NCI-H526 (cell line): Measurements from ENCODE around the gene ITPKB.

Experiments used
- DNase-seq, 2 experiments: peaks; one replicate each; lab custom pipeline; 2025; lab: John Stamatoyannopoulos, UW

Gene ITPKB

DNA sequence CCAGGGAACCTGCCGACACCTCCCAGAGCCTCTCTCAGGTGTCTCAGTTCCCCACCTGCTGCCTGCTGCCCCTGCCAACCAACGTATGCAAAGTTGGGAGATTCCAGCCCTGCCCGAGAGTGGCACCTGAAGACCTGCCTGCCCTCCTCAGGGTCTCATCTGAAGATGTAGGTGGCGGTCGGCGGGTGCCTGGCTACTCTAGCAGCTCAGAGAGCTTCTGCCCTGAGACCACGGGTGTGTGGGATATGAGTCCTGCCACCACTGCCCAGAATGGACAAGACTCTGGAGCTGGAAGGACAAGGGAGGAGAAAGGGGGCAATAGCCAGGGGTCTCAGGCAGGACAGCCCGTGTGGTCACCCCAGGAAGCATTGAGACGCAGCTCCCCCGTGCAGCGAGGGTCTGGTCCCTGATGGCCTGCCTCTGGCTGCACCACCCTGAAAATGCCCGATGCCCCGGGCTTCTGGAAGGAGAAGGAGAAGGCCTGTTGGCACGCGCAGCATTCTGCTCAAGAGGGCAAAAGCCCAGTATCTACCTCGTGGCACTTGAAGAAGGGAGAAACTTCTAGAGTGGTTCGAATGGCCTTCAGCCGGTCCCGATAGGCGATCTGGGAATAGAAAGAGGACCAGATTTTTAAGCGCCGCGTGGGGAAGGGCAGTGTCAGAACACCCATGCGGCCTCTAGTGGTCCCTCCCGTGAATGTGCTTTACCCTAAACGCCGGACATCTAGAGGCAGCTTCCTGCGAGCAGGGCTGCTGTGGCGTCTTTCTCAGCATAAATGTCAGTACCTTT is 101.7 kb downstream of the ITPKB start:
- DNase-seq: peak; percentile 3 to 53

DNA sequence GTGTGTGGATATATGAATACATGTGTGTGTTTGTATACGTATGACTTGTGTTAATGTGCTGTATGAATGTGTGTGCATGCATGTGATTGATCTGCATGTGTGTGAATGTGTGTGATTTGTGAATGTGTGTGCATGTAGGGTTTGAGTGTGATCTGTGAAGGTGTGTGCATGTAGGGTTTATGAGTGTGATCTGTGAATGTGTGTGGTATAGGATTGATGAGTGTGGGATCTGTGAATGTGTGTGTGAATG is 102.3 kb downstream of the ITPKB start:
- DNase-seq: no peak

DNA sequence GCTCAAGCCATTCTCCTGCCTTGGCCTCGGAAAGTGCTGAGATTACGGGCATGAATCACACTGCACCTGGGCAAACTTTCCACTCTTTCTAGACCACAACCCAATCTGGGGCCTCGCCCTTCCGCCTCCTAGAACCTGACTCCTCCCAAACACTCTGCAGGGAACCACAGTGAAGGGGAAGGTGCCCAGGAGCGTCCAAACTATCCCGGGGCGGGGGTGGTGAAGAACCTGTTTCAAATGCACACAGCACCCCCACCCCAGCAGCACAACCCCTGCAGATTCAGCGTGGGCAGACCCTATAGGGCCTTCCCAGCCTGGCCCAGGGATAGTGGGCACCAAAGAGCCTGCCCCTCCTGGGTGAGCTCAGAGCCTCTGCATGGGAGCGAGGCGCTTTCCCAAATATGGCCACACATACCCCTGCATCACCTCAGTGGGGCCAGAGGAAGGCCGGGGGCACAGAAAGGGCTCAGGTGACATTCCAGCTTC is 103.6 kb downstream of the ITPKB start:
- DNase-seq: no peak

DNA sequence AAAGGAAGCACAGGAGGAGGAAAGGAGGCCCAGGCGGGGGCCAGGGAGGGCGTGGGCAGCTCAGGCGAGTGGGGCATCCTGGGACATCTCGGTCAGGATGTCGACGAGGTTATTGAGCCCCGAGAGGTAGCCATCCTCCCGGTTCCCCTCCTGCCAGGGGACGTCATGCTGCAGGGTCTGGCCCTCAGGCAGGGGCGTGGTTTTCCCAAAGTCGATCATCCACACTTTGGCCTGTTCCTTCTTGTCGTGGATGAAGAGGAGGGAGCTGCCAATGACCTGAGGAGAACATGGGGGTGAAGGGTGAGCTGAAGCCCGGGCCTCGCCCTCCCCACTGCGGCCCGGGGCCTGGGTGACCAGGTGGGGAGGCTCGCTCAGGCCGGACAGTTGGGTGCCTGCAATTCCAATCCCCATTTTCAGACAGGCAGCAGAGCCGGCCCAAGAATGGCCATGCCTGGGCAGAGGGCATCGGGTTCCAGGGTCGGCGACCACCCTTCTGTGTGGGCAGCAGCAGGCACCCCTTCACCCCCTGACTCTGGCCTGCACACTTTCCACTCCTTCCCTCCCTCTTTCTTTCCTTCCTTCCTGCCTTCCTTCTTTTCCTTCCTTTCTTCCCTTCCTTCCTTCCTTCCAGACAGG is 104.4 kb downstream of the ITPKB start:
- DNase-seq: no peak

DNA sequence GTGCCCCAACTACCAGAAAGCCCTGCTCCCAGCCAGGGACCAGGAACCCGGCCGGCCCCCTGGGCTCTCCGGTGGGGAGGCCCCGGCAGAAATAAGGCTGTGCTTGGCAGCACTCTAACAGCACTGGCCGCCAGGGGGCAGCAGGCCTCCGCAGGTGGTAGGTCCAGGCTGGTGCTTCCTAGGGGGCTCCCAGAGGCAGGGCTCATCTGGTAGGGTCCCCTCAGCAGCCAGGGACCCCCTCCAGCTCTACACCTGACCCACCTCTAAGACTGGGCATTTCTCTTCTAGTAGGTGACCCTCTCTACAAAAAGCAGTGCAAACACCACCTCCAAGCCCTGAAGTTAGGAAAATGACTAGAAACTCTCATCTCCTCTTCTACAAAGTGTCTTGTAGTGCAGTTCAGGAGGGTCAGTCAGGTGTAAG is 104.9 kb downstream of the ITPKB start:
- peak in 1 of 2 experiments; percentile 58 for DNase-seq

DNA sequence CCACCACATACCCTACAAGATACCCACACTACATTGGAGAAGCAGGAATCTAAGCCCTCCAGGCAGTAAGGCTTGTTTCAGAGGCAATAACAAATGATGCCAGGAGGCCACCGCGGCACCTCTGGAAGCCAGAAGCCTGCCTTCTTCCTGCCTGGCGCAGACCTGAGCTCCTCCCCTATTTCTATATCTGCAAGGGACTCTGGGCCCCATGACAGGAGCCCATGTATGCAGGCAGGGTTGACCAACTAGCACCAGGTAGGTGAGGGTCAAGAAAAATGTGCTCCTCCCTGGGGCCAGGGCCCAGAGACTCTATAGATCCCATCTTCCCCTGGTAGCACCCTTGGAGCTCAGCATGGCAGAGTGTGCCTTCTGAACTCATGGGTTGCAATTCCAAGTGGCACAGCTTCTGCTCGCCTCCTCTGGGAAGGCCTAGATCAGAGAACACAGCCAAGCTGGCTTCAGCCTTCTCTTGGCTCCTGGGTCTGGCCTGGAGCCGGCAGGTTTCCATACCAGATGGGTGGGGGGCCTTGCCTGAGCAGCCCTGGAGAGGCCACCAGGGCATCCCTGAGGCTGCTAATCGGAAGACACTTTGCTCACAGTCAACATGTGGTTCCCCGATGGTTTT is 105.4 kb downstream of the ITPKB start:
- DNase-seq: no peak

DNA sequence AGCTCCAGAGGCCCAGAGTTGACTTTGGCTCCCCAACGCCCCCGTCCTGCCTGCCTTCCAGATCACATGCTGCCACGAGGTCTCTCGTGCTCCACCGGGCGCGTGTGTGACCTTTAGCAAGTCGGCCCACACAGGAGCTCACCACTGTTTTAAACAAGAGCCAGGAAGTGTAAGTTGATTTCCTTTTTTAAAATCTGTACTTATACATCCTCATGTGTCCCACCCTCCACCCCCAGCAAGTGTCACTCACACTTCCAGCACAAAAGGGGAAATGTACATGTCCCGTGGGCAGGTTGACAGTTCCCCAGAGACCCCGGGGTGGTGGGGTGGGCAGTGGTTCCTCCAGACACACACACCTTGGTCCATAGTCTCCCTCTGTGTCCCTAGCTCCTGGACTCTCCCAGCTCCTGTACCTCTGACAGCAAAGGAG is 106.1 kb downstream of the ITPKB start:
- DNase-seq: no peak

DNA sequence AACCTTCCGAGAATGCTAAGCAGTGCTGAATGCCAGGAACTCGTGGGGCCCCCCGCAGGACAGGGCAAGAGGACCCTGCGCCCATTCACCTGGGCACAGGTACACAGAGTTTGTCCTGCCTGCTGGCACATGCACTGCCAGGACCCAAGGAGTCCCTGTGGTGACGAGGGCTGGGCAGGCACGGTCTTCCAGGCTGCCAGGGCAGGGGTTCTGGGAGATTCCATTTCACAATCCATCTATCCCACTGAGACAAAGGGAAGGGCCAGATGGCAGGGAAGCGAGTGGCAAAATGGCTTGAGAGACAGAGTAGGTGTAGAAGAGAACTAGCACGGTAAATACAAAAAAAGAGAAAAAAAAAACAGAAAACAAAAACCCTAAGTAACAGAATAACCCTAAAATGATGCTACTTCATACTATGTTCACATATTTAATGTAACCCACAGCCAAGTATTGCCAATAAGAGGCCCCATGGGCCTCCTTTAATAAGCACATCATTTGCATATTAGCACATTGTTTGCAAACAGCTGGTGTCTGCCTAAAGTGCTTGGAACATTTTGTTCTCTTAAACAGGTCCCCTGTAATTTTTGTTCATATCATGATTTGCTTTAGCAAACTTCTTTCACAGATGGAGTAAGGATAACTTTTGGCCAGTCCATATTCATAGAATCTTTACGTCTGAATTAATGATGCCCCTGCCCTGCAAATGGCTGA is 106.8 kb downstream of the ITPKB start:
- DNase-seq: peak in 1 of 2 experiments; percentile 38

DNA sequence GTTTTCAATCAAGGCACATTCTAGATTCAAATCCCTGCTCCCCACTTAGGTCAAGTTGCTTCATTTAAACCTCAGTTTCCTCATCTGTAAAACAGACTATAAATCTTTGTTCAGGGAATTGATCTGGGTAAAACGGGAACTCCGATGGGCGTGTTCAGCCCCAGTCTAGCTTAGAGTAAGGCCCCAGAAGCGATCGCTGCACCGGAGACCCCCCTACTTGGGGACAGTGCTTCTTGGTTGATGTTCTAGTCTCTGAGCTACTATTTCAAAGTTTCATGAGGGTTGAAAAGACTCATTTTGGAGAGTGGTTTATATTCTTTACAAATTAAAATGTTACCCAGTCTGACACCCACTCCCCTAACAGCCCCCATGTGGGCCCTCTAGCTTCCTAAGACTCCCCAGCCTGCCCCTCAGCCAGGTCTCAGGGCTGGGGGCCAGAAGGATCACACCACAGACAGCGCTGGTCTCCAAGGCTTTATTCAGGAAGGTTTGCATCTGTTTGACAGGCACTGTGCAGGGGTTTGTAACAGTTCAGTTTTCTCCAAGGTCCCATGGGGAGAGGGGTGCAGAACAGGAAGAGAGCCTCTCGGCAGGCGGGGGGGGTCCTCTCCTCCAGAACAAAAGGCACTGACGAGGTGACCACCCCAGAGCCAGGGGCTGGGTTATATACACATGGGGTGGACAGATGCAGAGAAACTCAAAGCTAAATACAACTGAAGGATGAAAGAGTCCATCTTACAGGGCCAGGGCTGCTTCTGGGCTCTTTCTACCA is 107.7 kb downstream of the ITPKB start:
- DNase-seq: no peak

DNA sequence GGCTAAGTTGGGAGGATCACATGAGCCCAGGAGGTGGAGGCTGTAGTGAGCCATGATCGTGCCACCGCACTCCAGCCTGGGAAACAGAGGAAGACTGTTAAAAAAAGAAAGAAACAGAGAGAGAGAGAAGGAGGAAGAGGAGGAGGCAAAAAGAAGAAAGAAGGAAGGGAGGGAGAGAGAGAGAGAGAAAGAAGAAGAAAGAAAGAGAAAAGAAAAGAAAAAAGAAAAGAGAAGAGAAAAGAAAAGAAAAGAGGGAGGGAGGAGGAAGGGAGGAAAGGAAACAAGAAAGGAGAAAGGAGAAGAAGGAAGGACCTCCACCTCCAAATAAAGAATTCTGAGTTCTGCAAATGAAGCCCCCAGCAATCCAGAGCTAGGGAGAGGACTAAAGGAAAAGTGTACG is 108.5 kb downstream of the ITPKB start:
- DNase-seq: no peak

DNA sequence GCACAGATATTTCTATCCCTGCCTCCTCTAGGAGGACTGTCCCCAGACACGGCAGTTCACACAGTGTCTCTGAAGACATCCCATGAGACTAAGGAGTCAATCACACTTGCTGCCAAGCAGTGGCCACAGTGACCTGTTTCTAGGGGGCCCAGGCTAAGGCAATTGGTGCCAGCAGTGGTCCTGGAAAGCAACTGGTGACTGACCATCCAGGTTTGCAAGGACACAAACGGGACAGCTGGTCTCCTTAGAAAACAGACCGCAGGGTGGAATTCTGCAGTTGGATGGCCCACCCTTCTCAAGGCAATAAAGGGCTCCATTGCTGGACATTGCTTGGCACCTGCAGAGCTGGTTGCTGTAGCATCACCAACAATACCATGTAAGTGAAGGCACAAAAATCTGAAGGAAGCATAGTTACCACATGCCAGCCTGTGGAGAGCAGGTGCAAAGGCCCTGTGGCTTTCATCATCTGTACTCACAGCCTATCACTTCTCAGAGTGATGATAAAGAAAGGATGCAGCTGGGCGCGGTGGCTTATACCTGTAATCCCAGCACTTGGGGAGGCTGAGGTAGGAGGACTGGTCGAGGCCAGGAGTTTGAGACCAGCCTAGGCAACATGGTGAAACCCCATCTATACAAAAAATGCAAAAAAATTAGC is 109.1 kb downstream of the ITPKB start:
- DNase-seq: no peak

DNA sequence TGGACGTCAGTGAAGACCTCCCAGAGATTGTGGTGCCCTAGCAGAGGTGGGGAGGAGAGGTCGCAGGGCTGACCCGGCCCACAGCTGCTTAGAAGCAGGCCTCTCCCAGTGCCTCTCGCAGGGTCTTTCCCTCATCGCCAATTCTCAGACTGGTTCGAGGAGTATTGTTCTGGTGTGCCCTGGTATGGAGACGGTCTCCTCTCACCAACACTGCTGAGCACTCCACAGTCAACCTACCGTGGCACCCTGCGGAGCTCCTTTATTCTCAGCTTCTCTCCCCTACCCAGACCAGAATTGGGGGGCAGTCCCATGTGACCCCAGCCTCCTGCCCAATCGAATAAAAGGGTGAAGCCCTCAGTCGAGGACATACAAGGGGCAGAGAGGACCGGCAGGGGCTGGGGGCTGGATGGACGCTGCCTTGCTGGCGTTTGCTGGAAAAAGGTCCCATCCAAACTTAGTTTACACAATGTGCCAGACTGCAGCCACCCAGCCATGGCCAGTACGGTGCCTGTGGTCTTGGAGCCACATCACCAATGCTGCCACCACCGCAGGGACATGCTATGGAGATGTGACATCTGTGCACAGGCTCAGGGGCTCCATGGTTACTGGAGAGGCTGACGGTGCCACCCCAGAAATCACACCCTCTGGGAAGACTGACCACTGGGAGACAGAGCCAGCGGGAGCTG is 109.7 kb downstream of the ITPKB start:
- no peak for DNase-seq

DNA sequence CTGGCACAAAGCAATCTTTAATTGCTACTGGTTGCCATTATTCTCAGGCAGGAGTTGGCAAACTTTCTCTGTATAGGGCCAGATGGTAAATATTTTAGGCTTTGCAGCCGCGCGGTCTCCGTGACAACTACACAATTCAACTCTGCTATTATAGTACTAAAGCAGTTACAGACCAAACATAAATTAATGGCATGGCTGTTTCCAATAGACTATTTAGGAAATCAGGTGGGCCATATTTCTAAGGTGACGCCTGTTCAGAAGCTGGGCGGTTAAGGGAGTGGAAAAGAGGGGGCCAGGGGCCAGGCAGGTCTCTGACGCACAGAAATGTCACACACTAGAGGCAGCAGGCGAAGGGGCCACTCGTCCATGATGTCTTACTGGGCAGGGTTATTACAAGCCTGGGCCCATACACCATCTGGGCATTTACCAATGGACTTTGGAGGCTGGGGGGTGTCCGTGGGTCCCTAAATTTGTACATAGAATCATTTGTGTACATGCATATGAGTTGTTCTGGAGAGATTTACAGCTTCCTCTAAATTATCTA is 110.4 kb downstream of the ITPKB start:
- no peak for DNase-seq

DNA sequence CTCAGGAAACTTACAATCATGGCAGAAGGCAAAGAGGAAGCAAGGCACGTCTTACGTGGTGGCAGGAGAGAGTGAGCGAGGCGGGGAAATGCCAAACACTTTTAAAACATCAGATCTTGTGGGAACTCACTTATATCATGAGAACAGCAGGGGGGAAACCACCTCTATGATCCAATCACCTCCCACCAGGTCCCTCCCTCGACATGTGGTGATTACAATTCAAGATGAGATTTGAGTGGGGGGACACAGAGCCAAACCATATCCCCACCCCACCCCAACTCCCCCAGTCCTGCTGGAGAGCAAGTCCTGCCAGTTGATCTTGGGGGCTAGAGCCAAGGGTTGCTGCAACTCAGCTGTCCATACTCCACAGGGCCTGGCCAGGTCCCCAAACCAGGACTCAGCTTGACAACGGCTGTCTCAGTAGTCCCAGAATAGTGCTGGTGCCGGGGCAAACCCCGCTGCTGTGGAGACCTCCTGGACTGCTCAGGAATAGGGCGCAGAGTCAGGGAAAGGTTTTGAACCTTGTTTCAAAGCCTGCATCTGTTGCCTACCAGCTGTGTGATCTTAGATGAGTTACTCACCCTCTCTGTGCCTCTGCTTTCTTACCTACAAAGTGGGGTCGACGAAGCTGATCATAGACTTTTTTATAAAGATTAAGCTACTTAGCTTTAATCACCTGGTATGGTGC is 111.0 kb downstream of the ITPKB start:
- DNase-seq: no peak

DNA sequence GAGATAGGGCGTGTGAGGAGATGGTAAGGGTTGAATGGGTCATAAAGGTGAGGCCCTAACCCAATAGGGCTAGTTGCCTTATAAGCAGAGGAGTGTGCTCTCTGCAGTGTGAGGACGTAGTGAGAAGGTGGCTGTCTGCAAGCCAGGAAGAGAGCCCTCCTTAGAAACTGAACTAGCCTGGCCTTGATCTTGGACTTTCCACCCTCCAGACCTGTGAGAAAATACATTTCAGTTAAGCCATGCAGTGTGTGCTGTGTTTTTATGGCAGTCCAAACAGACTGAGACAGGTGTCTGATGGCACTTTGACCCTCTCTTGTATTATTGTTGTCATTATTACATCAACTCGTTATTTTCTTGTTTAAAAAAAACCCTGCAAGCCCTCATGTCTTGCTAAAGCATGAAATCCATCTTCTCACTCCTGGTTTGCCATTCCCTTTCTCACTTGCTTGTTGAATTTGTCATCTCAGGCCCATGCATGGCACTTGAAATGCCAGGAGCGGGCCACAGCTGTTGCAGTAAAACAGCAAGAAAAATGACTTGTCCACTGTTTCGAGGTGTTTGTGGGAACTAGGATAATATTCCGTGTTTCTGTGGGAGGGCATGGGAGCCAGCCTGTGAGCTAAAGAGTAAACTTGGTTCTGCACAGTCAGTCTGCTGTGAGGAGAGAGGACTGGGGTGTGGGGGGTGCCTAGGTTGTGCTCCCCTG is 111.9 kb downstream of the ITPKB start:
- DNase-seq: no peak

DNA sequence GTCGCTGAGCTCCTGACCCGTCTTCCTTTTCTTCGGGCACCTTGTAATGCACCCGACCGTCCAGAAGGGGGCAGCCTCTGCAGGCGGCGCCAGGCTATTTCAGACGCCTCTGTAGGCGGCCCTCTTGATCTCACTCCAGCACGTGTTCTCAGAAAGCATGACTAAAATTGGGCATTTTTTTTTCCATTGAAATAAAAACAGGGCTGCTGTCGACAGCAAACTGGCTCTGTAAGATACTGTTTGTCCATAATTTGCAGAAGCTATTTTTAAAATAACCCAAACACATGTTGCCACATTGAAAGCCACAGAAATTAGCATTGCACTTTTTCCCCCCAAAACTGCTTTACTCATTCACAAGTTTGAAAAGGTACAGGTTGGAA is 112.5 kb downstream of the ITPKB start:
- peak in 1 of 2 experiments; percentile 40 for DNase-seq

DNA sequence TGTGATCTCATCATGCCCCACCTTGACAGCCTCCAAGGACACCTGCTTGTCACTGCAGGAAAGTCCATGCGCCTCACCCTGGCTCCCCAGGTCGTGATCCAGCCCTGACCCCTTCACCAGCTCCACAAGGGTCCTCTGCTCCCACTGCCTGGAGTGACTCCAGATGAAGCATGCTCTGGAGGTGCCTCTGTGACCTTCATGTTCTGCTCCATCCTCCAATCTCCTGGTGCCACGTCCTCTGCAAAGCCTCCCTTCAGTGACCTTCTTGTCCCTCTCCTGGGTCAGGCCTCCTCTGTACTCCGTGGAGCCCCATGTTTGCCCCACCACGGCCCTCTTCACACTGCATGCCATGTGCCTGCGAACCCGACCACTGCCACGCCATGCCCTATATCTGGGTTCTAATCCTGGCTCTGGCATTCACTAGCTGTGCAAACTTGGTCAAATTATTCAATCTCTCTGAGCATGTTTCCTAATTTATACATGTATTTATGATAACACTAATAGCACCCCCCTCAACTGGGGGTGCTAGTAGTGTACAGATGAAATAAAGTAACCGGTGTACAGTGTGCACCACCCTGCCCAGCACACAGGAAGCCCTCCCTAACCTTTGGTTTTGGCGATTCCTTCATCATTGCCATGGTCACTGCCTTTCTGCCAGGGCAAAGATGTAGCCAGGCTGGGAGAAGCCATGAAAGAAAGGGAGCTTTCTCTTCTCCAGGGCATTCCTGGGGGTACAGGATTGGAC is 113.1 kb downstream of the ITPKB start:
- no peak for DNase-seq

DNA sequence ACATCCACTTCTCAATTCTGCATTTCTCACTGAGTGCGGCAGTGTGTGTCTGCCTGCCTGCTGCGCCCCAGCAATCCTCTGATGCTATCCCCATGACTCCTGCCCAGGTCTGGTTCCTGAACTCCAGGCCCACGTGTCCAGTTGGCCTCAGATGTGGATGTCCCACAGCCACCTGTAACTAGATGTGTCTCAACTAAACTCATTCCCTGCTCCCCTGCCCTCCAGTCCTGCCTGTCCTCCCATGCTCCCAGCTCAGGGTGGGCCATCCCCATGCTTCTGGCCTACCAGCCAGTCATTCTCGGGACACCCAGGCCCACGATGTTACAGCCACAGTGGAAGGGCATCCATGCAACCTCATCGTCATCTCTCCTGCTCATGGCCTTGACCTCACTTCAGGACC is 113.8 kb downstream of the ITPKB start:
- DNase-seq: no peak

DNA sequence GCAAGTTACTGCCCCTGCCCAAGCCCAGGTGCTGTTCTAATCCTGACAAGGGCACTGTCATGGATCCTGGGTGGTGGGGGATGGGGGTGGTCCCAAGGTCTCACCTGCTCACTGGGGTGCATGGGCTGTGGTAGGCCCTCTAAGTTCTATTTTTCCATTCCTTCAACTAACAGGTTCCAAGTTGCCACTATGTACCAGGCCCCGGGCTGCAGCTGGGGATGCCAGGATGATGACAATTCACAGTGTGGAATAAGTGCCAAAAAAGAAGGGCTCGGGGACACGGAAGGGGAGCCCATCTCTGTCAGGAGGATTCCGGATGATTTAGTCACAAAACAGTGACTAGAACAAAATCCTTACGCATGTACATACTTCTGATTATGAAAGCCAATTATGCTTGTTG is 114.6 kb downstream of the ITPKB start:
- no peak for DNase-seq
